Smooth muscle cell (in vitro differentiated cells): ENCODE data around the gene PDILT. TPM values are rescaled to one million over a fixed set of nuclear protein-coding genes. Genes with fewer than 3 reads are reported as not detected.
"Not testable (repeated sequence)": the region's sequence is repeated elsewhere in the genome, so short reads cannot be mapped to it uniquely, and the experiment has no call there.

Experiments
- DNase-seq: peaks from one replicate; lab custom pipeline; 2025; ENCODE audit not compliant: unreplicated experiment; lab: John Stamatoyannopoulos, UW
- H2AFZ ChIP-seq: fragments of 200-600 bp; sonication (generic); 2 replicates; pipeline ENCODE4 v1.6.0; 2016; ENCODE audit warnings: antibody characterized with exemption, low read depth, mild to moderate bottlenecking
- H3F3A ChIP-seq: fragments of 200-600 bp; sonication (generic); 2 replicates; pipeline ENCODE4 v1.6.0; 2017; ENCODE audit warnings: antibody characterized with exemption, low read depth
- H3K27ac ChIP-seq: fragments of 200-600 bp; sonication (generic); 2 replicates; pipeline ENCODE4 v1.5.1; 2016; ENCODE audit warnings: low read depth, mild to moderate bottlenecking
- H3K27me3 ChIP-seq: fragments of 200-600 bp; sonication (generic); 2 replicates; pipeline ENCODE4 v1.6.1; 2016; ENCODE audit warnings: low read depth, mild to moderate bottlenecking
- H3K36me3 ChIP-seq: fragments of 200-600 bp; sonication (generic); 2 replicates; pipeline ENCODE4 v1.5.1; 2016; ENCODE audit warnings: low read depth
- H3K4me1 ChIP-seq: fragments of 200-600 bp; sonication (generic); 2 replicates; pipeline ENCODE4 v1.5.1; 2016; ENCODE audit warnings: low read depth
- H3K4me2 ChIP-seq: fragments of 200-600 bp; sonication (generic); 2 replicates; pipeline ENCODE4 v1.6.0; 2016; ENCODE audit warnings: mild to moderate bottlenecking
- H3K4me3 ChIP-seq: fragments of 200-600 bp; sonication (generic); 2 replicates; pipeline ENCODE4 v1.5.1; 2016; ENCODE audit warnings: mild to moderate bottlenecking
- H3K79me2 ChIP-seq: fragments of 200-600 bp; sonication (generic); 2 replicates; pipeline ENCODE4 v1.6.0; 2016; ENCODE audit warnings: low read depth, mild to moderate bottlenecking
- H3K9ac ChIP-seq: fragments of 200-600 bp; sonication (generic); 2 replicates; pipeline ENCODE4 v1.6.0; 2016; ENCODE audit warnings: low read depth
- H3K9me3 ChIP-seq: fragments of 200-600 bp; sonication (generic); replicated peaks from 2 replicates; pipeline ENCODE4 v1.5.1; 2016; ENCODE audit warnings: low read depth
- H4K20me1 ChIP-seq: fragments of 200-600 bp; sonication (generic); 2 replicates; pipeline ENCODE4 v1.6.0; 2016; ENCODE audit warnings: low read depth
- WGBS: methylation state at CpG from one replicate; pipeline ENCODE4 v1.1.7; 2016; ENCODE audit warnings: low lambda C conversion rate; 5-methylcytosine and 5-hydroxymethylcytosine counted together
- polyA plus RNA-seq: library from polyadenylated mRNA; unstranded; fragments of >200 nt; fragmentation: Nextera tagmentation; extraction: Ambion mirVana; gene quantifications from 2 replicates; pipeline ENCODE4 v1.2.1, GENCODE V29; 2016
- total RNA-seq: library from RNA; depleted of rRNA; stranded (reverse); fragments of >200 nt; gene quantifications from 2 replicates; pipeline ENCODE4 v1.2.3, GENCODE V29; 2014
- TF ChIP-seq, protein P1 (sequence below): fragments of 200-600 bp; sonication (generic); IDR thresholded peaks from 2 replicates; pipeline ENCODE4 v1.5.1; 2017; ENCODE audit warnings: borderline replicate concordance, mild to moderate bottlenecking, antibody characterized with exemption; ENCODE audit not compliant: insufficient read depth, poor library complexity, severe bottlenecking

PDILT gene
- total and polyA plus RNA-seq, 2 experiments from 2014 or later, result not detected

- Histone ChIP-seq H3F3A (no peaks in the 10 kb centered on the region), H2AFZ (no peak overlapping the region), H3K4me1 (no peaks in the 10 kb centered on the region), H3K9ac (no peak overlapping the region), H4K20me1 (no peaks in the 10 kb centered on the region), H3K36me3 (no peaks in the 10 kb centered on the region), H3K27ac (no peak overlapping the region), H3K4me2 (no peak overlapping the region), H3K4me3 (no peak overlapping the region), H3K9me3 (no peaks in the 10 kb centered on the region), H3K27me3 (peaks cover 4% of the 10 kb centered on the region), H3K79me2 (no peaks in the 10 kb centered on the region)
- DNase-seq, result no peak
- WGBS, result 88% methylated on average over 3 of the region's 3 CpGs
- TF ChIP-seq, protein P1, sequence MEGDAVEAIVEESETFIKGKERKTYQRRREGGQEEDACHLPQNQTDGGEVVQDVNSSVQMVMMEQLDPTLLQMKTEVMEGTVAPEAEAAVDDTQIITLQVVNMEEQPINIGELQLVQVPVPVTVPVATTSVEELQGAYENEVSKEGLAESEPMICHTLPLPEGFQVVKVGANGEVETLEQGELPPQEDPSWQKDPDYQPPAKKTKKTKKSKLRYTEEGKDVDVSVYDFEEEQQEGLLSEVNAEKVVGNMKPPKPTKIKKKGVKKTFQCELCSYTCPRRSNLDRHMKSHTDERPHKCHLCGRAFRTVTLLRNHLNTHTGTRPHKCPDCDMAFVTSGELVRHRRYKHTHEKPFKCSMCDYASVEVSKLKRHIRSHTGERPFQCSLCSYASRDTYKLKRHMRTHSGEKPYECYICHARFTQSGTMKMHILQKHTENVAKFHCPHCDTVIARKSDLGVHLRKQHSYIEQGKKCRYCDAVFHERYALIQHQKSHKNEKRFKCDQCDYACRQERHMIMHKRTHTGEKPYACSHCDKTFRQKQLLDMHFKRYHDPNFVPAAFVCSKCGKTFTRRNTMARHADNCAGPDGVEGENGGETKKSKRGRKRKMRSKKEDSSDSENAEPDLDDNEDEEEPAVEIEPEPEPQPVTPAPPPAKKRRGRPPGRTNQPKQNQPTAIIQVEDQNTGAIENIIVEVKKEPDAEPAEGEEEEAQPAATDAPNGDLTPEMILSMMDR, result no peak
These were observed 90.8 kb downstream of the PDILT start for GRCh38 chr16:20313741-20314140.

- H3K27ac ChIP-seq, H3K4me3 ChIP-seq, H2AFZ ChIP-seq, H3F3A ChIP-seq, H3K27me3 ChIP-seq, DNase-seq, H3K79me2 ChIP-seq, H3K4me1 ChIP-seq, H3K36me3 ChIP-seq, H3K9ac ChIP-seq, H3K9me3 ChIP-seq, H4K20me1 ChIP-seq, H3K4me2 ChIP-seq: not testable (repeated sequence)
- WGBS, result 96% methylated on average over 7 of the region's 7 CpGs
These were observed 91.9 kb downstream of the PDILT start for GRCh38 chr16:20312536-20313095.

GRCh38 chr16:20311548-20311947, 93.0 kb downstream of the PDILT start:
- Histone ChIP-seq H3K4me2 (no peak overlapping the region), H3K9me3 (no peaks in the 10 kb centered on the region), H3K27ac (no peak overlapping the region), H3K27me3 (peaks cover 6% of the 10 kb centered on the region), H2AFZ (no peak overlapping the region), H3F3A (no peaks in the 10 kb centered on the region), H3K36me3 (no peaks in the 10 kb centered on the region), H3K4me3 (no peak overlapping the region), H4K20me1 (no peaks in the 10 kb centered on the region), H3K4me1 (no peaks in the 10 kb centered on the region), H3K79me2 (no peaks in the 10 kb centered on the region), H3K9ac (no peak overlapping the region)
- WGBS, result 71% methylated on average over 2 of the region's 2 CpGs
- DNase-seq, result no peak
- TF ChIP-seq, protein P1, result no peak

GRCh38 chr16:20310421-20311395, 93.8 kb downstream of the PDILT start:
- H3K4me1 ChIP-seq, result no peaks in the 10 kb centered on the region
- H3K4me3 ChIP-seq, result no peak overlapping the region
- DNase-seq, result no peak
- no peak overlapping the region for H3K27ac ChIP-seq
- no peak overlapping the region for H2AFZ ChIP-seq
- no peaks in the 10 kb centered on the region for H3F3A ChIP-seq
- no peak overlapping the region for H3K9ac ChIP-seq
- H3K79me2 ChIP-seq, result no peaks in the 10 kb centered on the region
- H3K4me2 ChIP-seq, result no peak overlapping the region
- H4K20me1 ChIP-seq, result no peaks in the 10 kb centered on the region
- TF ChIP-seq, protein P1, result no peak
- H3K27me3 ChIP-seq, result peaks cover 6% of the 10 kb centered on the region
- H3K36me3 ChIP-seq, result no peaks in the 10 kb centered on the region
- 84% methylated on average over 11 of the region's 11 CpGs for WGBS
- no peaks in the 10 kb centered on the region for H3K9me3 ChIP-seq
